Esophagus muscularis mucosa (tissue), 4 donors: ENCODE data around the gene RNF175. TPM values are rescaled to one million over a fixed set of nuclear protein-coding genes. Genes with fewer than 3 reads are reported as not detected.

Source experiments
- DNase-seq: peaks from one replicate; pipeline ENCODE4 v3.0.0-alpha.2; 2017; ENCODE audit errors: extremely low spot score
- H3K27ac ChIP-seq, 4 donors: fragments of 200-600 bp; sonication (generic); replicated peaks in 1 of 4; 1 replicate in 3 of 4; 2 replicates in 1 of 4; pipeline ENCODE4 v1.5.1; 2016 to 2019; ENCODE audit warnings: mild to moderate bottlenecking in 1 of 4
- H3K27me3 ChIP-seq, 4 donors: fragments of 200-600 bp; sonication (generic); one replicate each; pipeline versions ENCODE4 v1.5.1 to v1.6.0; 2016 to 2019
- H3K36me3 ChIP-seq, 4 donors: fragments of 200-600 bp; sonication (generic); one replicate each; pipeline ENCODE4 v1.5.1; 2016 to 2019
- H3K4me1 ChIP-seq, 4 donors: fragments of 200-600 bp; sonication (generic); one replicate each; pipeline ENCODE4 v1.5.1; 2016 to 2019
- H3K4me3 ChIP-seq, 4 donors: fragments of 200-600 bp; sonication (generic); 1 replicate in 2 of 4; 2 replicates in 2 of 4; pipeline ENCODE4 v1.5.1; 2016 to 2019; ENCODE audit warnings: mild to moderate bottlenecking in 4 of 4, moderate library complexity in 1 of 4
- H3K9me3 ChIP-seq, 4 donors: fragments of 200-600 bp; sonication (generic); 1 replicate in 3 of 4; 2 replicates in 1 of 4; pipeline ENCODE4 v1.5.1; 2016 to 2019
- EP300 ChIP-seq: sonication (generic); formaldehyde crosslinking; IDR thresholded peaks from one replicate; pipeline ENCODE4 v1.6.1; 2017; ENCODE audit warnings: antibody characterized with exemption
- POLR2A ChIP-seq: fragments of 450-650 bp; IDR thresholded peaks from one replicate; pipeline ENCODE4 v1.6.1; 2017; ENCODE audit warnings: antibody characterized with exemption, moderate library complexity, mild to moderate bottlenecking, low read depth
- POLR2AphosphoS5 ChIP-seq, 2 donors: sonication (generic); formaldehyde crosslinking; IDR thresholded peaks; one replicate each; pipeline ENCODE4 v1.6.1; 2017; ENCODE audit warnings: antibody characterized with exemption in 2 of 2
- WGBS: methylation state at CpG from one replicate; pipeline ENCODE4 v1.1.5; 2018; 5-methylcytosine and 5-hydroxymethylcytosine counted together
- intact Hi-C: fragments of 100-400 bp; cut with DNase I; formaldehyde crosslinking; loops from one replicate; pipeline ENCODE4 v1.15.1; 2023
- total RNA-seq, 4 donors: library from RNA; depleted of rRNA; stranded (reverse); fragments of >200 nt; gene quantifications; one replicate each; pipeline versions ENCODE4 v1.1.0 to v1.2.1, GENCODE V29; 2016
- TF ChIP-seq, protein P1 (sequence below), 3 experiments: fragments of 200-600 bp in 2 of 3; fragments of 450-650 bp in 1 of 3; sonication (generic) in 2 of 3; IDR thresholded peaks; one replicate each; pipeline ENCODE4 v1.5.1; 2017 to 2019; ENCODE audit warnings: antibody characterized with exemption in 3 of 3, mild to moderate bottlenecking in 2 of 3, moderate library complexity in 1 of 3

RNF175 gene
- total RNA-seq, 4 donors from 2014 or later, result 0.19 to 1.4 (median 0.50) TPM; not detected in 1

GRCh38 chr4:153787575-153787974 lies 27.8 kb upstream of the RNF175 start:
- H3K27me3 ChIP-seq, result peaks cover 0 to 59% (median 40%) of the 10 kb centered on the region in 4 donors
- peak overlapping the region in 1 of 4 donors; percentile 72 for H3K27ac ChIP-seq
- no peak for DNase-seq
- no peaks in the 10 kb centered on the region for H3K36me3 ChIP-seq
- H3K9me3 ChIP-seq, result no peaks in the 10 kb centered on the region
- intact Hi-C loops, result no loop called here
- H3K4me3 ChIP-seq, result peak overlapping the region; percentile 48 to 61 (median 52)
- peaks cover 24 to 46% (median 42%) of the 10 kb centered on the region in 4 donors for H3K4me1 ChIP-seq
- TF ChIP-seq POLR2AphosphoS5 (IDR thresholded peaks at IDR 0.05) (no peak), POLR2A (no peak), EP300 (no peak)
- TF ChIP-seq, protein P1, sequence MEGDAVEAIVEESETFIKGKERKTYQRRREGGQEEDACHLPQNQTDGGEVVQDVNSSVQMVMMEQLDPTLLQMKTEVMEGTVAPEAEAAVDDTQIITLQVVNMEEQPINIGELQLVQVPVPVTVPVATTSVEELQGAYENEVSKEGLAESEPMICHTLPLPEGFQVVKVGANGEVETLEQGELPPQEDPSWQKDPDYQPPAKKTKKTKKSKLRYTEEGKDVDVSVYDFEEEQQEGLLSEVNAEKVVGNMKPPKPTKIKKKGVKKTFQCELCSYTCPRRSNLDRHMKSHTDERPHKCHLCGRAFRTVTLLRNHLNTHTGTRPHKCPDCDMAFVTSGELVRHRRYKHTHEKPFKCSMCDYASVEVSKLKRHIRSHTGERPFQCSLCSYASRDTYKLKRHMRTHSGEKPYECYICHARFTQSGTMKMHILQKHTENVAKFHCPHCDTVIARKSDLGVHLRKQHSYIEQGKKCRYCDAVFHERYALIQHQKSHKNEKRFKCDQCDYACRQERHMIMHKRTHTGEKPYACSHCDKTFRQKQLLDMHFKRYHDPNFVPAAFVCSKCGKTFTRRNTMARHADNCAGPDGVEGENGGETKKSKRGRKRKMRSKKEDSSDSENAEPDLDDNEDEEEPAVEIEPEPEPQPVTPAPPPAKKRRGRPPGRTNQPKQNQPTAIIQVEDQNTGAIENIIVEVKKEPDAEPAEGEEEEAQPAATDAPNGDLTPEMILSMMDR (IDR thresholded peaks at IDR 0.05), result no peak
- WGBS, result 48% methylated on average over 5 of the region's 5 CpGs

DNA sequence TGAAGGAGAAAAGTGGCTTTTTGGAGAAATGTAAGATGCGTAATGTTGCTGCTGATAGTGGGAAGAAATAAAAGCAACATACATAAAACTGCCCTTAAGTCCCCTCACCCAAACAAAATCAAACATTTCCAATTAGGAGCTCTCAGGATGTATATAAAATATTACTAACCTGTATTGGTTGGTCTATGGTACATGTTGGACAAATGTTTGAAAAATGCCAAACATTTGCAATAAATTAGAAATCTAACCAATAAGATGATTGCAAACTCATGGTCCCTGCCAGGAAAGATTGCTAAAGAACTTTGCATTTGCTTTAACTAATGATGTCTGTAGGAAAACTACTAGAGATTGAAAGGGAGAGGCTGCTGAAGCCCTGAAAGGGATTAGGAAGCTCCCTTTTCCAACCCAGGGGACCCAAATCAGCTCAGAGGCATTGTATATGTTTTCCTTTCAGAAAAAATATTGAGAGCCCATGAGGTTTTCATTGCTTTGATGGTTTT lies 27.3 kb upstream of the RNF175 start:
- peaks cover 20 to 41% (median 38%) of the 10 kb centered on the region in 4 donors for H3K4me1 ChIP-seq
- H3K27me3 ChIP-seq, result peaks cover 0 to 54% (median 37%) of the 10 kb centered on the region in 4 donors
- no peaks in the 10 kb centered on the region for H3K36me3 ChIP-seq
- H3K9me3 ChIP-seq, result no peaks in the 10 kb centered on the region
- TF ChIP-seq EP300 (no peak), POLR2A (no peak), POLR2AphosphoS5 (IDR thresholded peaks at IDR 0.05) (no peak)
- TF ChIP-seq, protein P1 (IDR thresholded peaks at IDR 0.05), result no peak
- intact Hi-C loops, result no loop called here
- no peak overlapping the region for H3K27ac ChIP-seq
- peak overlapping the region; percentile 48 to 61 (median 52) for H3K4me3 ChIP-seq
- no peak for DNase-seq
- 77% methylated on average over 1 of the region's 1 CpG for whole genome bisulfite sequencing

GRCh38 chr4:153785910-153786721 lies 26.3 kb upstream of the RNF175 start:
- Histone ChIP-seq H3K4me3 (peak overlapping the region in 1 of 4 donors; percentile 30), H3K36me3 (no peaks in the 10 kb centered on the region), H3K27ac (no peak overlapping the region), H3K27me3 (peaks cover 0 to 44% (median 31%) of the 10 kb centered on the region in 4 donors), H3K4me1 (peaks cover 11 to 31% (median 28%) of the 10 kb centered on the region in 4 donors), H3K9me3 (no peaks in the 10 kb centered on the region)
- DNase-seq, result no peak
- WGBS, result 29% methylated on average over 3 of the region's 3 CpGs
- TF ChIP-seq POLR2A (no peak), EP300 (no peak)
- TF ChIP-seq, protein P1 (IDR thresholded peaks at IDR 0.05), result peak in 2 of 3 experiments; percentile 28 to 43
- intact Hi-C loops, result no loop called here

DNA sequence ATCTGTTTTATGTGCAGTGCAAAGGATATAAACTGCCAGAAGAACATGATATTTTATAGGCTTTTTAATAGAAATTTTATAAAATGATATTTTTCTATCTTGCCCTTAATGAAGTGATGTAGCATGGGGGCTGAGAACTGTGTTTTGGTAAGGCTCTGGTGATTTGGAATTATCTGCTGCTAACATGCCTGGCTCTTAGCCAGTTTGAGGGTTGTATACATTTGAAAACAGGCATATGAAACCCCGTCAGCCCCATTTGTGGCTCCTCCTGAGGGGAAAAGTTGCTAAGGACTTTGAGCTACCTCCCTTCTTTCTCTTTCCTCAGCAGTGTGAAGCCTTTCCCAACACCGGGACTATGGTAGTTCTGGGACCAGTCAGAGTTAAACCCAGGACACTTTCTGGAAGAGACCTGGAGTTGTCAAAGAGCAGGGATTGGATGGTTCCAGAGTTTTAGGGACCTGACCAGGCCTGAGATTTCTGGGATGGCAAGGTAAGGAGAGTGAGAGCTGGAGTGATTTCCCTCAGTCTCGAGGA lies 24.4 kb upstream of the RNF175 start:
- Histone ChIP-seq H3K4me1 (peaks cover 8 to 12% (median 10%) of the 10 kb centered on the region in 4 donors), H3K27me3 (peaks cover 0 to 26% (median 12%) of the 10 kb centered on the region in 4 donors), H3K36me3 (no peaks in the 10 kb centered on the region), H3K27ac (no peak overlapping the region), H3K4me3 (no peak overlapping the region), H3K9me3 (no peaks in the 10 kb centered on the region)
- TF ChIP-seq, protein P1 (IDR thresholded peaks at IDR 0.05), result no peak
- TF ChIP-seq POLR2A (no peak), EP300 (no peak), POLR2AphosphoS5 (IDR thresholded peaks at IDR 0.05) (no peak)
- intact Hi-C loops, result no loop called here
- WGBS, result 73% methylated on average over 3 of the region's 3 CpGs
- DNase-seq, result no peak
